ENCODE results near the gene DAAM2.

DNA sequence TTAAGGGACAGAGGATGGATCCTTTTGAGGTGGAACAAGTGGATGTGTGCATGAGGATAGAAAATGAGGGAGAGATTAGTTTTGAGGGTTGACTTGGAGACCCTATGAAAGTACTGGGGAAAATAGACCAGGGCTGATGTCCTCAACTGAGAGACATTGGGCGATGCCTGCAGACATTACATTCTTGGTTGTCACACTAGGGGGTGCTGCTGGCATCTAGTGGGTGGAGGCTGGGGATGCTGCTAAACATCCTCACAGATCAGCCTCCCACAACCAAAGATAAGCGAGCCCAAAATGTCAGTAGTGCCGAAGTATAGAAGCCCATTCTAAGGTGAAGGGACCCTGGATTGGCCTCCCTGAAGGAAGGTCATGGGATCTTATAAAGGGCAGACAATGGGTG, 78.8 kb downstream of the DAAM2 start:
- TF ChIP-seq CTCF (IDR thresholded peaks at IDR 0.05) (no peak), POLR2A (IDR thresholded peaks at IDR 0.05) (no peak)

Data from breast epithelium (tissue), 3 donors.